GM18505 (cell line): Measurements from ENCODE around the gene HLA-DMA.

Experiments
- ATAC-seq: cut with Tn5 transposase; IDR thresholded peaks from one replicate; pipeline ENCODE4 v1.9.1; 2021; ENCODE audit not compliant: unreplicated experiment
- POLR2A ChIP-seq: IDR thresholded peaks from 4 replicates; pipeline ENCODE4 v1.6.1; 2011; ENCODE audit warnings: borderline replicate concordance; ENCODE audit not compliant: insufficient read depth, insufficient read length; ENCODE audit errors: extremely low read depth

The HLA-DMA gene

GRCh38 chr6:32952817-32953739 is at the start of gene HLA-DMA:
TSS of gene HLA-DMA (minus strand) at chr6:32953097. CDS start at chr6:32953036, 61 bp downstream.
- peak; percentile 73 for ATAC-seq
- peak; percentile 99 for TF ChIP-seq POLR2A

- ATAC-seq = no peak
- no peak for TF ChIP-seq POLR2A
Measured at GRCh38 chr6:33001685-33002084, 48.8 kb upstream of the HLA-DMA start.

GRCh38 chr6:33000055-33000454 is 47.2 kb upstream of the HLA-DMA start:
- TF ChIP-seq POLR2A = no peak
- ATAC-seq = no peak

DNA sequence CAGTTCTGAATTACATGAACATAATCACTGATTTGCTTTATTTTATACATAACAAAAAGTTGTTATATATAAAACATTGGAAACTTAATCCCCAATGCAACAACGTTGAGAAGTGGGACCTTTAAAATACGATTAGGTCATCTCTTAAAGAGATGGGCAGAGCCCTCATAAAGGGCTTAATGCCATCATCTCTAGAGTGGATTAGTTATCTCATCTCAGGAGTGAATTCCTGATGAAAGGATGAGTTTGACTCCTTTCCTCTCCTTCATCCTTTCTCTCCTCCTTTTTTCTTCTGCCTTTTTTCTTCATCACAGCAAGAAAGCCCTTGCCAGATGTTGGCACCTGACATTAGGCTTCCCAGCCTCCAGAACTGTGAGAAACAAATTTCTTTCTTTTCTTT is 42.6 kb upstream of the HLA-DMA start:
- TF ChIP-seq POLR2A = no peak
- ATAC-seq = no peak

DNA sequence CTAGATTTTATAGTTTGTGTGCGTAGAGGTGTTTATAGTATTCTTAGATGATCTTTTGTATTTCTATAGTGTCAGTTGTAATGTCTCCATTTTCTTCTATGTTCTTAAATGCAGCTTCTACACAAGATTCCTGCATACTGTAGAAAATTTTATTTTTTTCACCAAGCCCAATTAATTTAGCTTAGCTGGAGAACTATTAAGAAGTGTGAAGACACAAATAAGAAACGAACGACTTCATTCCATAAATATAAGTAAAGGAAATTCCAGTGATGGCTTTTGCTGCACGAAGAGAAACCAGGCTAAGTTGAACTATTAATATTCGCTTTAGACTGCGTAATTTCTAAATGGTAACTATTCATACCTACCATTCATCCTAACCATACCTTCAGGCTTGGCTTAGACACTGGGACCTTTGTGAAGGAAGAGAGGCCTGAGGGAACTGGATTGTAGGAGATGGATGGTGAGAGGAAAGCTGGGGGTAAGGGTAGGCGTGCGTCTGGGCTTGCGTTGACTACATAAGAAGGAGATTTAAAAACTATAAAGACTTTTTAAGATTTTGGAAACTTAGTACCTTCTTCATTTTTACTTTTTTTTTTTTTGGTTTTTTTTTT is 40.6 kb upstream of the HLA-DMA start:
- no peak for TF ChIP-seq POLR2A
- no peak for ATAC-seq

- no peak for TF ChIP-seq POLR2A
- ATAC-seq = no peak
Measured at GRCh38 chr6:32991972-32992371, 39.1 kb upstream of the HLA-DMA start.

DNA sequence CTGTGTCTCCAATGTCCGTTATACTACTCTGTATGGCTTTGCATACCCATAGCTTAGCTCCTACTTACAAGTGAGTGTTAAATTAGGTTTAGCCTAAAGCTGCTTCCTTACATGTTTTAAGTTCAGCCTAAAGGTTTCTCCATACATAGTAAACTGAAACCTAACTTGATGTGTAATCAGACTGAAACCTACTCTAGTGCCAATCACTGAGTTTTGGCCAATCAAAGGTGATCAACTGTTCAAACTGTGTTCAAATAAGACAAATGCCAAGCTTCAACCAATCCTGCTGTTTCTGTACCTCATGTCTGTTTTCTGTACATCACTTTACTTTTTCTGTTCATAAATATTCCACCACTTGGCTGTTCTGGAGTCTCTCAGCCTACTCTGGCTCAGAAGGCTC is 36.5 kb upstream of the HLA-DMA start:
- no peak for ATAC-seq
- TF ChIP-seq POLR2A = no peak

GRCh38 chr6:32984622-32985389 is 31.9 kb upstream of the HLA-DMA start:
- TF ChIP-seq POLR2A = no peak
- no peak for ATAC-seq

GRCh38 chr6:32983964-32984621 is 31.2 kb upstream of the HLA-DMA start:
- TF ChIP-seq POLR2A = no peak
- ATAC-seq = no peak

DNA sequence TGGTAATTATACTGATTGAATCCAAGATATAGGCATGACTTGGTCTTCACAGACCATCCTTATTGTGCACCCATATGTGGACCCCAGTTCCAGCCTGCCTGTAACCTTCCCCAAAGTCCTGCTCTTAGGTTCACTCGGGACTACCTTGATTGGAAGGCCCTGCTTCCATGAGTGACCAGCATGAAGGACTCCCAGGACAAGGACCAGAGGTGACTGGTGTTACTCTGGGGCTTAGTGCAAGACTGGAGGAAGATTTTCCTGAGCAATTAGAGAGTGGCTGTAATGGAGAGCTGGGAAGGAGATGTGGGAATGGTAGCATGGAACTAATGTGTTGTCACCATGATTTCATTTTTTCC is 30.6 kb upstream of the HLA-DMA start:
- TF ChIP-seq POLR2A = no peak
- no peak for ATAC-seq

DNA sequence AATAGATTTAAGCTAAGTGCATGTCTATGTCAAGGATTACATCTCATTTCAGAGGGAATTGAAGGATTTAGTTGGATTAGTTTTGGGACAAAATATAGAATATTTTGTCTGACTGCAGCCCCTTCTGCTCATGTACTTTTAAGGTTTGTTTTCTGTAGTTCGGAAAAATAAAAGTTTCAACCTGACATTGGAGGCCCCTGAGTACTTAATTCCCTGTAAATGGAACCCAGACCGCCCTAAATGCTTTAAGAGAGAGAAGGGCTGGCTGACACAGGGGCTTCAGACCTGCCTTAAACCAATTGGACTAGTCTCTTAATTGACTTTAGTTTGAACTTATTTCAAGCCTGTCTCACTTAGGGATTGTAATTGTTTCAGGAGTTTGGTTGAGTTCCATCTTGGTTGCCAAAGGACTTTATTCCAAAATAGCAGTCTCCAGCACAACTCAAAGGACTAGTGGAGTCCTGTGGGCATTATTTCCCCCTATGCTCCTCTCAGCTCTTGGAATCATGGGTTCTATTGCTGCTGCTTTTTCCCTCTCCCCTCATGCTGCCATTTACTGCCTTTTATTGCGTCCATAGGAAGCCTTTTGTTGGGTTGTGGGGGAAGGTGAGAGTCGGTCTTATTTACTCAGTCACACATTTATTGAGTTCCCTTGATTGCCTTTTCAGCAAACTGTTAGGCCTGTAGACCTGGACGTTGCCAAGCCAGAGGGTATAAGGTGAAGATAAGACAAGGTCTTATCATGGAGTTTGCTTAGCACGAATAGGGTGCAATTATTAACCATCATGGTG is 30.0 kb upstream of the HLA-DMA start:
- TF ChIP-seq POLR2A = peak; percentile 15
- ATAC-seq = no peak

DNA sequence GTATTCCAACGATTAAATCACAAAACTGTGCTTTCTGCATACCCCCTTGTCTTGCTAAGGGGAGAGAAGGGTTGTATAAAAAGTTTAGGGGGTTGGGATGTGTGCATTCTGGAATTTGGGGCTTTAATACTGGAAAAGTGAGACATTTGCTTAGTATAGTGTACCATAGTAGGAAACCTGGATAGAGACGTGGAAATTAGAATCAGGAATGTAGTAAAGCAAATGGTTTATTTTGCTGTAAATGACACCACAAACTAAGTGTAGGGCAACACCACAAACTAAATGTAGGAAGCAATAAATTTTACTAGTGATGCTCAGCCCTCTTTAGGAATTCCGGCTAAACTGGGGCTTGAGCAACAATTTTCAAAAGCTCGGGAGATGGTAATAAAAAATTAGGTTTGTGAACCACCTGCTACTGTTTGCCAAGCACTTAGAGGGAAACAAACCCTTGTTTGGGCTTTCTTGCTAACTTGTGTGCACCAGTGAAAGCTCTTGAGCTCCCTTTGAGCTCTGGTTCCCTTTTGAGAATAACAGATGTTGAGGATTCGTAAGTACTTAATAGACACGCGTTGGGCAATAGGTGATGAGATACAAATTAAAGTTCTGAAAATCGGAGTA is 29.3 kb upstream of the HLA-DMA start:
- no peak for ATAC-seq
- no peak for TF ChIP-seq POLR2A

- no peak for ATAC-seq
- peak; percentile 19 for TF ChIP-seq POLR2A
Measured at GRCh38 chr6:32980488-32981038, 27.7 kb upstream of the HLA-DMA start.
